ENCODE results near the gene CCDC154. TPM values are rescaled to one million over a fixed set of nuclear protein-coding genes. Genes with fewer than 3 reads are reported as not detected.

CCDC154 gene
- total RNA-seq, 2 experiments from 2014 or later: 0.70 to 1.6 TPM

DNA sequence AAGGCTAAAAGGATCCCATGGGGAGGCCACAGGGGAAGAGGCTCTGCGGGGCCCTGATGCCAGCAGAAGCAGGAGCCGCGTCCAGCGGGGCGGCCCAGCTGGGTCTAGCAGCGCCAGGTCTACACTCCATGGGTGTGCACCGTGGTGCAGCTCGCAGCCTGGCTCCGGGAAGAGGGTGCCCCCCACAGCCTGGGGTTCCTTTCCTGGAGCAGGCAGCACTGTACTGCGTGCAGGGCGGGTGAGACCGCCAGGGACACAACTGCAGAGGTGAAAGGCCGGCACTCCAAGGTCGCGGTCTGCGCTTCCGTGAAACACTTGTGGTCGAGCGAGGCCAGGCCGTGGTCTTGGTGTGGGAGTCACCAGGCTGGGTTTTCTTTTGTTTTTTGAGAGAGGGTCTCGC is 6.5 kb upstream of the CCDC154 start:
- Mint-ChIP-seq H3K27me3 (no peaks in the 10 kb centered on the region), H3K27ac (no peak overlapping the region), H3K9me3 (ENCODE audit: low read depth) (no peaks in the 10 kb centered on the region), H3K4me1 (no peaks in the 10 kb centered on the region), H3K36me3 (ENCODE audit: low read depth) (peaks cover 4% of the 10 kb centered on the region), H3K4me3 (no peak overlapping the region)
- intact Hi-C loops (cut with DNase I, micrococcal nuclease): no loop called here
- ChIA-PET CTCF (interaction anchor here (0.6 kb wide), 1 partner anchor 280 kb away, joined by 3 read pairs; no protein-coding TSS in a partner anchor), POLR2A (no interaction called here)
- ATAC-seq (no peak), DNase-seq (no peak)

DNA sequence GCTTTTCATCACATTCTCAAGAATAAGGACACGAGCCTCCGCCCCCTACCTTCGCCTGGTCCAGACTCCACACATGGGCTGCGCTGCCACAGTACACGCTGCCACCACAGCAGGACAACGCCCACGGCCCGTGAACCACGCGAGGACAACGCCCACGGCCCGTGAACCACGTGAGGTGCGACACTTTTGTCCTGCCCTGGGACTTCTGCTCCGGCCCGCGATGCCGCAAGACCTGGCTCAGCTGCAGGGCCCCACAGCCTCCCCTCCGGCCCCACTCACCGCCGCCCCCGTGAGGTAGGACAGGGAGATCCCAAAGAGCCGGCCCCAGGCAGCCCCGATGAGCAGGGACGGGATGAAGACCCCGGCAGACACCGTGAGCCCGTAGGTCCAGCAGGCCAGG is 5.9 kb upstream of the CCDC154 start:
- no peak for ATAC-seq
- Mint-ChIP-seq H3K27me3 (no peaks in the 10 kb centered on the region), H3K36me3 (ENCODE audit: low read depth) (peaks cover 4% of the 10 kb centered on the region), H3K9me3 (ENCODE audit: low read depth) (no peaks in the 10 kb centered on the region), H3K4me3 (no peak overlapping the region), H3K4me1 (no peaks in the 10 kb centered on the region), H3K27ac (no peak overlapping the region)
- POLR2A ChIA-PET: no interaction called here
- CTCF ChIA-PET: no interaction called here
- intact Hi-C loops (cut with DNase I, micrococcal nuclease): no loop called here
- DNase-seq: no peak

DNA sequence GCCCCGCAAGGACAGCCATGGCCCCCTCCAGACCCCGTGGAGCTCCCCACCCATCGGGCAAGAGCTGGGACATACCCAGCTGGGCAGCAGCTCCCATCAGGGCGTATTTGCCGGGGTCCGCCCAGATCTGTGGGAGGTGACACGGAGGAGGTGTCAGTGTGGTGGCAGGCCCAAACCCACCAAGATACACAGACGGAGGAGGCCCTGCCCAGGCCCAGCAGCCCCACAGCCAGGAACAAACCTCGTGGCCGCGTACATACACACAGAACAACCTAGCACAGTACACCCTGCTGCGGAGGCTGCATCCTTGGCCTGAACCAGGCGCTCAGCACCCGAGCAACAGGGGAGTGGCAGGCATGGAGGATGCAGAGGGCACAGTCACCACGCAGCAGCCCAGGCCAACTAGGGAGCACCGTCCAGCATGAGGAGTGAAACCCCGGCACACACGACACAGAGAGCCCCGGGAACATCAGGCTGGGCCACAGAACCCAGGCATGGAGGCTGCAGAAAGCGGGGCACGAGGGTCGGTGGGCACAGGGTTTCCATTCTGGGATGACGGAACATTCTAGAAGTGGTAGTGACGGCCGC is 4.9 kb upstream of the CCDC154 start:
- H3K36me3 Mint-ChIP-seq (ENCODE audit: low read depth): no peaks in the 10 kb centered on the region
- no peaks in the 10 kb centered on the region for H3K4me1 Mint-ChIP-seq
- ChIA-PET POLR2A (no interaction called here), CTCF (no interaction called here)
- intact Hi-C loops (cut with DNase I, micrococcal nuclease): no loop called here
- no peak overlapping the region for H3K27ac Mint-ChIP-seq
- H3K4me3 Mint-ChIP-seq: no peak overlapping the region
- no peak for DNase-seq
- H3K27me3 Mint-ChIP-seq: no peaks in the 10 kb centered on the region
- ATAC-seq: no peak
- no peaks in the 10 kb centered on the region for H3K9me3 Mint-ChIP-seq (ENCODE audit: low read depth)

DNA sequence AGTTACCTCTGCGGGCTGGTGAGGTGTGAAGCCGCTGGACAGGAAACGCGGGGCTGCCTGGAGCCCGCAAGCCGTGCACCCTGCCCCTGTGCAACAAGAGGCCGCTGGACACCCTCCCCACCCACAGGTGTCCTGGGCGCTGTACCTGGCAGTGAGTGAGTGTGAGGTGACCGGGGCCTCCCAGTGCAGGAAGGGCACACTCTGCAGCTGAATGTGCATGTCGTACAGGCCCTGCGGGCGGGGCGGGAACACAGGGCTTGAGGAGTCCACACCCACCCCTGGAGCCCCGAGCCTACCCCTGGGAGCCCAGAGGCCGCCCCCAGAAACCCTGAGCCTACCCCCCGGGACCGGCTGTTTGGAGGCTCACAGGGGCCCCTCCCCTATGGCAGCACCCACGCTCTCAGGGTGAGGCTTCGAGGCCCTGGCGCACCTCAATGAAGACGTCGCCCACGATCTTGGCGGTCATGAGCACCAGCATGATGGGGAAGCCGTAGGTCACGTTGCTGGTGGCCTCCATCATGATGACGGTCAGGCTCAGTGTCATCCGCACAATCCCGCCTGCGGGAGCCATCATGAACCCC is 4.3 kb upstream of the CCDC154 start:
- POLR2A ChIA-PET: no interaction called here
- Mint-ChIP-seq H3K27ac (no peak overlapping the region), H3K36me3 (ENCODE audit: low read depth) (no peaks in the 10 kb centered on the region), H3K4me1 (no peaks in the 10 kb centered on the region), H3K27me3 (no peaks in the 10 kb centered on the region), H3K4me3 (no peak overlapping the region), H3K9me3 (ENCODE audit: low read depth) (no peaks in the 10 kb centered on the region)
- DNase-seq (no peak), ATAC-seq (no peak)
- CTCF ChIA-PET: no interaction called here
- intact Hi-C loops (cut with DNase I, micrococcal nuclease): no loop called here

DNA sequence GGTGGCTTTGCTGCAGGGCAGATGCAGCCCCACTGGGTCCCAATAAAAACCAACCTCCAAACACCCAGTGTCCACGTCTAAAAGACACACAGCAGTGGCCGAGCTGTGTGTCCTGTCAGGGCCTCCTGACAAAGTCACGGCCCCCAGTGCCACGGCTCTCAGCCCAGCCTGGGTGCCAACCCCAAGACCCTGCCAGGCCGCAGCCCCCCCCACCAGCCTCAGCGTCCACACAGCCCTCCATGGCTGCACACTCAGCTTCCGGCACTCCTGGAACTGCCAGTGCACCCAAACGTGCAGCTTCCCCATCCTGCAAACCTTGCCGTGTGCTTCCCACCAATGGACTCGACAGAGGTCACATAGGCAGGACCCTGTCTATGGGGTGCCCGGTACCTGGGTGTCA is 3.6 kb upstream of the CCDC154 start:
- H3K4me1 Mint-ChIP-seq: no peaks in the 10 kb centered on the region
- intact Hi-C loops (cut with DNase I, micrococcal nuclease): no loop called here
- no peak overlapping the region for H3K27ac Mint-ChIP-seq
- H3K36me3 Mint-ChIP-seq (ENCODE audit: low read depth): no peaks in the 10 kb centered on the region
- ATAC-seq (no peak), DNase-seq (no peak)
- H3K4me3 Mint-ChIP-seq: no peak overlapping the region
- POLR2A ChIA-PET: no interaction called here
- H3K9me3 Mint-ChIP-seq (ENCODE audit: low read depth): no peaks in the 10 kb centered on the region
- H3K27me3 Mint-ChIP-seq: no peaks in the 10 kb centered on the region
- CTCF ChIA-PET: no interaction called here

DNA sequence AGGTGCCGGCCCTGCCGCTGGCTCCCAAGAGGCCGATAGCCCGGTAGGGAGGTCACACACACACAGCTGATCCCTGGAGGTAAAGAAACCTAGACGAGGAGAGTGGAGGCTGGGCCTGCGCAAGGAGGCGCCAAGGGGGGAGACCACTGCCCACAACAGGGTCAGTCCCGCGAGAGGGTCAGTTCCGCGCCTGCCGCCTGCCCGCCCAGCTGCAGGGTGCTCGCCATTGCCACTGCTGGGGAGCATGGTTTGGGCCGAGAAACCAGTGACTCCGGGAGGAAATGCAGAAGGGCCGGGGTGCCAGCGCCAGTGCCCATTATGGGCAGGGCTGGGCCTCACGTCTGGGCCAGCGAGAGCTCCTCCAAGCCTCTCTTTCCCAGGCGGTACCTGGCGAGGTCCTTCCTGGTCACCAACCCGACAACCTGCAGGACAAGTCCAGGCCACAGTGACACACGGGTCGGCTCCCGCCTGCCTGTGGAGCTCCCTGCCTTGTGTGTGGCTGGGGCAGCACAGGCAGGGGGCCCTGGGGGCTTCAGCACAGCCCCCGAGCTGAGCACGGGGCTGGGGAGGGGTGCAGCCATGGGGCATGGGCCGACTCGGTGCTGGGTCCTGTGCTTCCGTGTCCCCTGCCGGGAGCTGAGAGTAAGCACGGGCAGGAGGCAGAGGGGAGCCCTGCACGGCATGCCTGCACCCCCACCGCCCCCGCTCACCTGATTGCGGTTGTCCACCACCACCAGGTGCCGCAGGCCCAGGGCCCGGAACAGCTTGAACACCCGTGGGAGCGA is 2.1 kb upstream of the CCDC154 start:
- H3K27ac Mint-ChIP-seq: no peak overlapping the region
- ChIA-PET POLR2A (no interaction called here), CTCF (interaction anchor here (0.6 kb wide), 1 partner anchor 336 kb away, joined by 3 read pairs; the partner anchor contains the start of genes NUBP2 and SPSB3)
- H3K9me3 Mint-ChIP-seq (ENCODE audit: low read depth): no peaks in the 10 kb centered on the region
- no peak overlapping the region for H3K4me3 Mint-ChIP-seq
- ATAC-seq (no peak), DNase-seq (no peak)
- H3K36me3 Mint-ChIP-seq (ENCODE audit: low read depth): no peaks in the 10 kb centered on the region
- intact Hi-C loops (cut with DNase I, micrococcal nuclease): no loop called here
- no peaks in the 10 kb centered on the region for H3K27me3 Mint-ChIP-seq
- no peaks in the 10 kb centered on the region for H3K4me1 Mint-ChIP-seq

DNA sequence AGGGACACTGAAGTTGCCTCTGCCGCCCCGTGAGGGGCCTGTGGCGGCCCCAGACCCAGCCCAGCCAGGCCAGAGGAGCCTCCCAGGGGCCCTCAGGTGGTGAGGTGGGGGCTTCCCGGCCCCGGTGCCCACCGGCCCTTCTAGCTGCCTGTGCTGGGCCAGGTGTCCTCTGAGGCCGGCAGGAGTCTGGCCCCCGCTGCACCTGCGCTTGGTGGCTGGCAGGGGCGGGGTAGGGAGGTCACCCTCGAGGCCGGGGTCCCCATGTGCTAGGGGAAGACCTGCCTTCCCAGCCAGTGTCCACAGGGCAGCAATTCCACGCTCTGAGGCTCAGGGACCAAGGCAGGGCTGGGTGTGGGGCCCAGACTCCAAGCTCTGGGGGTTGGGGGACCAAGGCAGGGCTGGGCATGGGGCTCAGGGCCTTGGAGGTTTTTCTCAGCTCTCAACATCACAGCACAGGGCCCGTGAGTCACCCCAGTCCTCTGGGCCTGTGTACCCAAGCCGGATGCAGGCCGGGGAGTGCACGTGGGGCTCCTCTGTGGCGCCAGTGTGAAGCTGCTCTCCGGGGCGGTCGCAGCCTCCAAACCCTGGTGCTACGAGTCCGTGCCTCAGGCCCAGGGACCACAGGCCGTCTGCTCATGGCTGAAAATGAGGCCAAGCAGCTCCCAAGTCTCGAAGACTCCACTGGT is 1.3 kb upstream of the CCDC154 start:
- Mint-ChIP-seq H3K4me1 (no peaks in the 10 kb centered on the region), H3K27me3 (no peaks in the 10 kb centered on the region), H3K4me3 (no peak overlapping the region), H3K9me3 (ENCODE audit: low read depth) (no peaks in the 10 kb centered on the region), H3K36me3 (ENCODE audit: low read depth) (no peaks in the 10 kb centered on the region), H3K27ac (no peak overlapping the region)
- ATAC-seq (no peak), DNase-seq (no peak)
- ChIA-PET POLR2A (no interaction called here), CTCF (no interaction called here)
- intact Hi-C loops (cut with DNase I, micrococcal nuclease): no loop called here

DNA sequence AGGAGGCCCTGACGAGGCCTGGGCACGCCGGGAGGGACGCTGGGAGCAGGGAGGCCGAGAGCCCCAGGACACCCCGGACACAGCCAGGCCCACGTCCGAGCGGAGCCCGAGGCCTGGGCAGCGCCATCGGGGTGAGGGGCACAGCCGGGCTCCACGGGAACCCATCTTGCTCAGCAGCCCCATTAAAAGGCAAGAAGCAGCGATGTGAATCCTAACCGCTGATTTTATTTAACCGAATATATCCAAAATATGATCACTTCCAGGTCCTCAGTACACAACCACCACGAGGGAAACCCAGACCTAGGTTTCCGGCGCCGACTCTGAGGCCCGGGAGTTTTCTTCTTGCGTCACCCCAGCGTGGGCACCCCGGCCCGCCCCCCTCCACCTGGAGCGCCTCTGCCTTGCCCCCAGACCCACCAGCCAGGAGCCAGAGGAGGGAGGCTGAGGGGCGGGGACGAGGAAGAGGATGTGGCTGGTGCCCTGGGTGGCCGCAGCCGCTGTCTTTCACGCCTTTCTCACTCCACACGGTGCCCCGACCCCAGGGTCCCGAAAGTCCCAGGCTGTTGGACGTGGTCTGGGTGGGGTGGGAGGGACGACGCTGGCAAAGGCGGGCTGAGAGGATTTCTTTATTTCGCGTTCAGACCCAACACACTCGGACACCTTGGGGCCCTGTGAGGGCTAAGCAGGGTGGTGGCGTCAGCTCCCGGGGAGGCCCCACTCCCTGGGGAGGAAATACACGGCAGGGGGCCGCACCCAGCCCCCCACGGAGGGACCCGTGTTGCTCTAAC is 568 bp upstream of the CCDC154 start:
- Mint-ChIP-seq H3K9me3 (ENCODE audit: low read depth) (no peaks in the 10 kb centered on the region), H3K36me3 (ENCODE audit: low read depth) (no peaks in the 10 kb centered on the region), H3K27me3 (no peaks in the 10 kb centered on the region), H3K27ac (no peak overlapping the region), H3K4me3 (no peak overlapping the region), H3K4me1 (no peaks in the 10 kb centered on the region)
- intact Hi-C loops (cut with DNase I, micrococcal nuclease): no loop called here
- POLR2A ChIA-PET: no interaction called here
- ATAC-seq: no peak
- DNase-seq: no peak
- CTCF ChIA-PET: no interaction called here

DNA sequence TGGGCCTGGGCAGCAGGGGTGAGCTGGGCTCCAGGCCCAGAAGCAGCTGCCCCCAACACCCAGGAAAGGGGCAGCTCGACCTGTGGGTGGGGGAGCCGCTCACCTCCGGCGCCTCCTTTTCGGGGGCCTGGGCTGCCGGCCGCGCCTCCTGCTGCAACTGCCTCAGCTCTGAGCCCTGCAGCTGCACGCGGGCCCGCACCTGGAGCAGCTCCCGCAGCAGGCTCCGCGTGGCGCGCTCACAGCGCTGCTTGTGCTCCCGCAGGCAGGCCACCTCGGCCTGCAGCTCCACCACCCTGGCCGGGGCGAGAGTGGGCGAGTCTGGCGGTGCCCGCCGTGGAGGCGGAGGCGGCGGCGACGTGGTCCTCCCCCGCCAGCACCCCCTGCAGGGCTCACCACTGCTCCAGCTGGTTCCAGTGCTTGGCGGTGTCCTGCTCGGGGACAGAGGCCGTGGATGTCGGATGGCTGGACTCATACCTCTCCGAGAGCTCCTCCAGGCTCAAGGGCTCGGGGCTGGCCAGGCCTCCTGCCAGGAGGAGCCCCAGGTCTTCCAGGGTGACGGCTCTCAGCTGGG is 868 bp downstream of the CCDC154 start:
- Mint-ChIP-seq H3K9me3 (ENCODE audit: low read depth) (no peaks in the 10 kb centered on the region), H3K4me1 (no peaks in the 10 kb centered on the region), H3K36me3 (ENCODE audit: low read depth) (no peaks in the 10 kb centered on the region), H3K27ac (no peak overlapping the region), H3K4me3 (no peak overlapping the region), H3K27me3 (no peaks in the 10 kb centered on the region)
- CTCF ChIA-PET: no interaction called here
- intact Hi-C loops (cut with DNase I, micrococcal nuclease): no loop called here
- POLR2A ChIA-PET: no interaction called here
- DNase-seq (no peak), ATAC-seq (no peak)

DNA sequence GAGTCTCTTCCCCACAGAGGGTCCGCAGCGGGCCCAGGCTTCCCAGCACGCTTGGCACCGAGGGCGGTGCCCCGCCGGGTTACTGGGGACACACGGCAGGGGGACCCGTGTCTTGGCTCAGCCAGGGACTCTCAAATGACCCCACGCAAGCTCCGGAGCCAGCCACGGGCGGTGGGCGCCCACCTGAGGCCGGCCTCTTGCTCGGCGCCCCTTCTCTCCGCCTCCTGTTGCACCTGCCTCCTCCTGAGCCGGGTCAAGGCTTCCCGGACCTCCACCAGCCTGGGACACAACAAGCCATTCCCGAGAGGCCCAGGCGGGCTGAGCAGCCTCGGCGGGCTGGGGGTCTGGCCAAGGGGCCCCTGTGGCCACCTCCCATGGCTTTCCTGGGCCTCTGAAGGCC is 1.7 kb downstream of the CCDC154 start:
- no peak for DNase-seq
- intact Hi-C loops (cut with DNase I, micrococcal nuclease): no loop called here
- Mint-ChIP-seq H3K4me3 (no peak overlapping the region), H3K27me3 (no peaks in the 10 kb centered on the region), H3K4me1 (no peaks in the 10 kb centered on the region), H3K9me3 (ENCODE audit: low read depth) (no peaks in the 10 kb centered on the region), H3K27ac (no peak overlapping the region), H3K36me3 (ENCODE audit: low read depth) (no peaks in the 10 kb centered on the region)
- CTCF ChIA-PET: no interaction called here
- ATAC-seq: no peak
- POLR2A ChIA-PET: no interaction called here

DNA sequence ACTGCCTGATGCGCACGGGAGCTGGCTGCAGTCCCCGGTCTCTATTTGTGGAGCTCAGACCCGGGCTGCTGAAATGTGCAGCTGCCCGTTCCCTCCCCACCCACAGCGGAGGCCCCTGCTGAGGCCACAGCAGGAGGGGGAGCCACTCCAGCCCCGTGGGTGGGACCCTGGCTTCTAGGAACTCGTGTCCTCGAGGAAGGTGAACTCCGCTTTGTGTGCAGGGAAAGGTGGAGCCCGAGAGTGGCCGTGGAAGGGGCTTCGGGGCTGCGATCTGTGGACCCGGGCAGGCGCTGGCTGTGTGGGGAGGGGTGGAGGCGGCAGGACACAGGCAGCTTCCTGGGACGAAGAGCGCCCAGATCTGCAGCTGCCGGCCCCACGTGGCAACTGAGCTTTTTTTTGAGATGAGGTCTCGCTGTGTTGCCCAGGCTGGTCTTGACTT is 2.9 kb downstream of the CCDC154 start:
- H3K36me3 Mint-ChIP-seq (ENCODE audit: low read depth): no peaks in the 10 kb centered on the region
- no peaks in the 10 kb centered on the region for H3K4me1 Mint-ChIP-seq
- no peak overlapping the region for H3K27ac Mint-ChIP-seq
- no peaks in the 10 kb centered on the region for H3K9me3 Mint-ChIP-seq (ENCODE audit: low read depth)
- H3K4me3 Mint-ChIP-seq: no peak overlapping the region
- intact Hi-C loops (cut with DNase I, micrococcal nuclease): no loop called here
- H3K27me3 Mint-ChIP-seq: no peaks in the 10 kb centered on the region
- ATAC-seq: no peak
- ChIA-PET POLR2A (no interaction called here), CTCF (interaction anchor here (0.9 kb wide), 1 partner anchor 21 kb away, joined by 3 read pairs; the partner anchor contains the start of gene UQCC4)
- DNase-seq: no peak

Data from activated CD4-positive, alpha-beta T cell treated with anti-CD3 and anti-CD28 coated beads for 36 hours (primary cell).